Nephron progenitor cell (in vitro differentiated cells): ENCODE results near the gene SP7.

ENCODE experiments used
- DNase-seq: peaks from one replicate; pipeline ENCODE4 v3.0.0; 2021
- H3K27ac Mint-ChIP-seq: 2 replicates; pipeline ENCODE4 v1.8.0; 2021; ENCODE audit warnings: mild to moderate bottlenecking, moderate library complexity, mixed read lengths
- H3K27me3 Mint-ChIP-seq: 2 replicates; pipeline ENCODE4 v1.8.0; 2021; ENCODE audit warnings: mild to moderate bottlenecking, low read depth, mixed read lengths; ENCODE audit not compliant: poor library complexity
- H3K36me3 Mint-ChIP-seq: 2 replicates; pipeline ENCODE4 v1.8.0; 2021; ENCODE audit warnings: low read depth, mixed read lengths
- H3K4me1 Mint-ChIP-seq: 2 replicates; pipeline ENCODE4 v1.8.0; 2021; ENCODE audit warnings: mixed read lengths
- H3K4me3 Mint-ChIP-seq: 2 replicates; pipeline ENCODE4 v1.8.0; 2021; ENCODE audit warnings: mild to moderate bottlenecking, moderate library complexity, mixed read lengths
- H3K9me3 Mint-ChIP-seq: 2 replicates; pipeline ENCODE4 v1.8.0; 2021; ENCODE audit warnings: mild to moderate bottlenecking, moderate library complexity, mixed read lengths
- TF ChIP-seq, protein P1 (sequence below): fragments of 200-600 bp; sonication (generic); IDR thresholded peaks from 2 replicates; pipeline ENCODE4 v1.5.0; 2021; ENCODE audit warnings: antibody characterized with exemption

The SP7 gene

DNA sequence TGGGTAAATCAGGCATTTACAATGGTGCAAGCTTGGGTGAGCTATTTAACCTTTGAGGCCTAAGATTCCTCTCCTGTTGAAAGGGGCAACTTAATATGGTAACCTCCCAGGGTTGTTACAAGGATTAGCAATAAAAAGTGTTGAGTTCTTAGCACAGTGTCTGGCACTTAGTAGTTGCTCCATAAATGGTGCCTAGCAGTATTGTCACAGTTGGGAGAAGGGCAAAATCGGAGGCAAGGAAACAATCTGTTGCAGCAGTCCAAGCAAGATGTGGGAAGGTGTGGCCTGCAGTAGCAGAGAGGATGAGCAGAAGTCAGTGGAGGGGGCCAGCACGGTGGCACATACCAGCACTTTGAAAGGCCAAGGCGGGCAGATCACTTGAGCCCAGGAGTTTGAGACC lies 7.3 kb upstream of the SP7 start:
- peaks cover 38% of the 10 kb centered on the region for H3K4me1 Mint-ChIP-seq
- no peak for DNase-seq
- H3K27me3 Mint-ChIP-seq, result peaks cover 3% of the 10 kb centered on the region
- no peaks in the 10 kb centered on the region for H3K36me3 Mint-ChIP-seq
- TF ChIP-seq, protein P1, sequence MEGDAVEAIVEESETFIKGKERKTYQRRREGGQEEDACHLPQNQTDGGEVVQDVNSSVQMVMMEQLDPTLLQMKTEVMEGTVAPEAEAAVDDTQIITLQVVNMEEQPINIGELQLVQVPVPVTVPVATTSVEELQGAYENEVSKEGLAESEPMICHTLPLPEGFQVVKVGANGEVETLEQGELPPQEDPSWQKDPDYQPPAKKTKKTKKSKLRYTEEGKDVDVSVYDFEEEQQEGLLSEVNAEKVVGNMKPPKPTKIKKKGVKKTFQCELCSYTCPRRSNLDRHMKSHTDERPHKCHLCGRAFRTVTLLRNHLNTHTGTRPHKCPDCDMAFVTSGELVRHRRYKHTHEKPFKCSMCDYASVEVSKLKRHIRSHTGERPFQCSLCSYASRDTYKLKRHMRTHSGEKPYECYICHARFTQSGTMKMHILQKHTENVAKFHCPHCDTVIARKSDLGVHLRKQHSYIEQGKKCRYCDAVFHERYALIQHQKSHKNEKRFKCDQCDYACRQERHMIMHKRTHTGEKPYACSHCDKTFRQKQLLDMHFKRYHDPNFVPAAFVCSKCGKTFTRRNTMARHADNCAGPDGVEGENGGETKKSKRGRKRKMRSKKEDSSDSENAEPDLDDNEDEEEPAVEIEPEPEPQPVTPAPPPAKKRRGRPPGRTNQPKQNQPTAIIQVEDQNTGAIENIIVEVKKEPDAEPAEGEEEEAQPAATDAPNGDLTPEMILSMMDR, result no peak
- peak overlapping the region; percentile 71 for H3K4me3 Mint-ChIP-seq
- no peaks in the 10 kb centered on the region for H3K9me3 Mint-ChIP-seq
- H3K27ac Mint-ChIP-seq, result no peak overlapping the region

DNA sequence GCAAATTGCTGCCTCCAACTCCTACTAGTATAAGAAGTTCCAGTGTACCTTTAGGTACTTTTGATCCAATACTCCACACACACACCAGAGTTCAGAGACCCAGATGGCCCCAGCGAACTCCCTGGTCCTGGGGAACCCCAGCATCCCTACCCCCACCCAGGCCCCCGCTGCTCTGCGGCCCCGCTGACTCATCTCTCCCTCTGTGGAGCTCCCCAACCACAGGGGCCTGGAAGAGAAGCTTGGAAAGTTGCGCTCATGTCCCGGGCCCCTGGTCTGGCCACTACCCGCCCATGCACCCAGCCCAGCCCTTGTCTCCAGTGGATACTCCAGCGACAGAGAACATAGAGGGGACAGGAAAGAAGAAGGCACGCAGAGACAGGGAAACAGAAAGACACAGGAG lies 4.2 kb upstream of the SP7 start:
- no peak for DNase-seq
- Mint-ChIP-seq H3K36me3 (no peaks in the 10 kb centered on the region), H3K4me1 (peaks cover 56% of the 10 kb centered on the region), H3K27ac (no peak overlapping the region), H3K9me3 (no peaks in the 10 kb centered on the region), H3K27me3 (peaks cover 8% of the 10 kb centered on the region), H3K4me3 (no peak overlapping the region)
- TF ChIP-seq, protein P1, result no peak

DNA sequence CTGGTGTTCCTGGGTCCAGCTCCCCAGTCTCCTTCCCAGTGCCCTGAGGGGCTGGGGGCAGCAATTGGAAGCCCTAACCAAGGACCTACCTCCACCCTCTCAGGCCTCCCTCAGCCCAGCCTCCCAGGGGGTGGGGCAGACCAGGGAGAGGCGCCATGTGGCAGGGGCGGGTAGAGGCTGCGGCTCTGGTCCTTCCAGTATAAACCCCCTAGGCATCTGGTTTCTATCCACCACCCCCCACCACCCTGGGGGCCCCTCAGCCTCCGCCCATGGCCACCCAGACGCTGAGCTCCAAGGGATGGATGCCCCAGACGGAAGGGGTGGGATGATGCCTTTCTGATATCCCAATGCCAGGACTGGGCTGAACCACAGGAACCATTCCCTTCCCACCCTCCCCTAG lies 2.8 kb upstream of the SP7 start:
- DNase-seq, result no peak
- H3K4me3 Mint-ChIP-seq, result no peak overlapping the region
- H3K36me3 Mint-ChIP-seq, result no peaks in the 10 kb centered on the region
- H3K4me1 Mint-ChIP-seq, result peaks cover 59% of the 10 kb centered on the region
- TF ChIP-seq, protein P1, result no peak
- H3K9me3 Mint-ChIP-seq, result no peaks in the 10 kb centered on the region
- peaks cover 15% of the 10 kb centered on the region for H3K27me3 Mint-ChIP-seq
- H3K27ac Mint-ChIP-seq, result no peak overlapping the region

DNA sequence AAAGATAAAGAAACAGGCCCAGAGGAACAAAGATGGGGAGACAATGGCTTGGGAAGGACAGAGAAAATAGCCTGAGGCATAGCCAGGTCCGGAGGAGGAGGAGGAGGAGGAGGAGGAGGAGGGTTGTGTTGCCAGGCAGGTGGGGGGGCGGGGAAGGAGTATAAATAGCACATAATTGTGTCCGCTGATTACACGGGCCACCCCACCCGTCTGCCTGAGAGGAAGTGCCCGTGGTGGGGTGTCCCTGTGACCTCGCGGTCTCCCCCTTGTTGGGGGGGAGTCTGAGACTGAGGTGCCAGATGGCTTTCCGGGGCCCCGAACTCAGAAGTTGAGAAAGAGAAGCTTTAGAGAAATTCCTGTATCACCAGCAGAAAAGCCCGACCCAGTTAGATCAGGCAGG lies 1.9 kb upstream of the SP7 start:
- H3K27me3 Mint-ChIP-seq, result peaks cover 19% of the 10 kb centered on the region
- H3K36me3 Mint-ChIP-seq, result no peaks in the 10 kb centered on the region
- no peaks in the 10 kb centered on the region for H3K9me3 Mint-ChIP-seq
- H3K4me1 Mint-ChIP-seq, result peaks cover 59% of the 10 kb centered on the region
- DNase-seq, result no peak
- H3K4me3 Mint-ChIP-seq, result no peak overlapping the region
- H3K27ac Mint-ChIP-seq, result no peak overlapping the region
- TF ChIP-seq, protein P1, result no peak

DNA sequence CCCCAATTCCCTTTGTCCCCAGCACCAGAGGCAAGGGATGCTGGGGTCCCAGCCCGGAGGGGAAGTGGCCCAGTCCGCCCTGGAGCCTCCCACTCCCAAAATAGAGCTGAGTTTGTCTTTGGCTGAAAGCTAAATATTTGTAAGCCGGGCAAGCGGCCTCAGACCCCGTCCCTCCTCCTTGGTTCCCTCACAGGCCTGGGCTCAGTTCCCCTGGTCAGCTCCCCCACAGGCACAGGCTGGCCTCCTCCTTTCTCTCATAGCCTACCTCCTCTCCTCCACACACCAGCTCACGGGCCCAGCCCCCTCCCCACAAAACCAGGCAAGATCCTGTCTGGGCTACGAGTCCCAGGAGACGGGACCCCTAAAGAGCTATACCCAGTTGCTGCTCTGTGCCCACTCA lies 1.3 kb downstream of the SP7 start:
- Mint-ChIP-seq H3K9me3 (no peaks in the 10 kb centered on the region), H3K4me3 (no peak overlapping the region), H3K4me1 (peaks cover 64% of the 10 kb centered on the region), H3K36me3 (no peaks in the 10 kb centered on the region), H3K27ac (peak overlapping the region; percentile 71), H3K27me3 (peaks cover 21% of the 10 kb centered on the region)
- DNase-seq, result no peak
- TF ChIP-seq, protein P1, result no peak

GRCh38 chr12:53333845-53334244 lies 2.3 kb downstream of the SP7 start:
- Mint-ChIP-seq H3K4me3 (no peak overlapping the region), H3K27ac (no peak overlapping the region), H3K27me3 (peaks cover 22% of the 10 kb centered on the region), H3K9me3 (no peaks in the 10 kb centered on the region), H3K4me1 (peaks cover 70% of the 10 kb centered on the region), H3K36me3 (no peaks in the 10 kb centered on the region)
- no peak for DNase-seq
- TF ChIP-seq, protein P1, result no peak
